Natural killer cell (primary cell): Measurements from ENCODE around the gene HOOK1. TPM values are rescaled to one million over a fixed set of nuclear protein-coding genes. Genes with fewer than 3 reads are reported as not detected.
"Not testable (repeated sequence)": the region's sequence is repeated elsewhere in the genome, so short reads cannot be mapped to it uniquely, and the experiment has no call there.

Source experiments
- ATAC-seq, 3 donors: fragments of 150-1000 bp in 2 of 3; fragments of 200-7000 bp in 1 of 3; cut with Tn5 transposase; 1 replicate in 1 of 3; 2 replicates in 2 of 3; pipeline ENCODE4 v1.10.0; 2021; ENCODE audit warnings: mild to moderate bottlenecking in 2 of 3, moderate library complexity in 2 of 3
- DNase-seq, 2 donors: peaks; one replicate each; pipeline versions ENCODE4 v3.0.0 to v3.0.0-alpha.2; 2013 to 2021; ENCODE audit warnings: mixed read lengths in 1 of 2
- H3K27ac ChIP-seq: one replicate; pipeline ENCODE4 v1.5.1; 2013; ENCODE audit warnings: mild to moderate bottlenecking, low read length
- H3K27me3 ChIP-seq: one replicate; pipeline ENCODE4 v1.6.1; 2013; ENCODE audit warnings: low read length; ENCODE audit not compliant: control insufficient read depth, insufficient read depth
- H3K36me3 ChIP-seq: one replicate; pipeline ENCODE4 v1.6.1; 2013; ENCODE audit warnings: low read length; ENCODE audit not compliant: control insufficient read depth, insufficient read depth
- H3K4me1 ChIP-seq: one replicate; pipeline ENCODE4 v1.6.1; 2013; ENCODE audit warnings: low read length; ENCODE audit not compliant: control insufficient read depth, insufficient read depth
- H3K4me3 ChIP-seq: one replicate; pipeline ENCODE4 v1.5.1; 2013; ENCODE audit warnings: low read length
- H3K9me3 ChIP-seq: one replicate; pipeline ENCODE4 v1.6.1; 2013; ENCODE audit warnings: low read length; ENCODE audit not compliant: control insufficient read depth, insufficient read depth
- H3K27ac Mint-ChIP-seq, 2 donors: one replicate each; pipeline ENCODE4 v1.8.0; 2022; ENCODE audit warnings: mild to moderate bottlenecking in 2 of 2, mixed read lengths in 2 of 2, moderate library complexity in 1 of 2
- H3K27me3 Mint-ChIP-seq, 2 donors: one replicate each; pipeline ENCODE4 v1.8.0; 2022; ENCODE audit warnings: low read depth in 2 of 2, mixed read lengths in 2 of 2
- H3K36me3 Mint-ChIP-seq: one replicate; pipeline ENCODE4 v1.8.0; 2022; ENCODE audit warnings: mixed read lengths
- H3K4me1 Mint-ChIP-seq, 2 donors: one replicate each; pipeline ENCODE4 v1.8.0; 2022; ENCODE audit warnings: mixed read lengths in 2 of 2
- H3K4me3 Mint-ChIP-seq: one replicate; pipeline ENCODE4 v1.8.0; 2022; ENCODE audit warnings: mild to moderate bottlenecking, moderate library complexity, mixed read lengths
- H3K9me3 Mint-ChIP-seq, 2 donors: one replicate each; pipeline ENCODE4 v1.8.0; 2022; ENCODE audit warnings: mixed read lengths in 2 of 2
- CTCF ChIP-seq: fragments of 200-600 bp; IDR thresholded peaks from one replicate; pipeline ENCODE4 v1.8.0; 2022; ENCODE audit warnings: antibody characterized with exemption
- WGBS: methylation state at CpG from one replicate; pipeline ENCODE4 v1.1.7; 2013; ENCODE audit warnings: missing lambda C conversion rate; ENCODE audit not compliant: insufficient coverage; 5-methylcytosine and 5-hydroxymethylcytosine counted together
- intact Hi-C: fragments of 100-400 bp; cut with micrococcal nuclease; formaldehyde crosslinking; loops from one replicate; pipeline ENCODE4 v1.14.2; 2022
- total RNA-seq, 4 donors: library from RNA; stranded (reverse); fragments of 120-200 nt in 1 of 4; gene quantifications; one replicate each; pipeline versions ENCODE4 v1.2.3 to v1.2.4, GENCODE V29; 2013 to 2022

The HOOK1 gene
- total RNA-seq, 3 donors from 2014 or later (not counting 1 experiment from before 2014, with no cell fraction given), result 2.6 to 3.9 (median 2.7) TPM

GRCh38 chr1:59845091-59845490 is 30.3 kb downstream of the HOOK1 start:
- Histone ChIP-seq H3K36me3 (no peaks in the 10 kb centered on the region), H3K9me3 (no peaks in the 10 kb centered on the region), H3K27me3 (no peaks in the 10 kb centered on the region), H3K27ac (no peak overlapping the region), H3K4me1 (no peaks in the 10 kb centered on the region), H3K4me3 (no peak overlapping the region)
- ATAC-seq (no peak), DNase-seq (no peak)
- no peaks in the 10 kb centered on the region for H3K27me3 Mint-ChIP-seq
- H3K36me3 Mint-ChIP-seq, result no peaks in the 10 kb centered on the region
- intact Hi-C loops, result no loop called here
- H3K27ac Mint-ChIP-seq, result no peak overlapping the region
- 91% methylated on average over 2 of the region's 2 CpGs for WGBS
- H3K4me1 Mint-ChIP-seq, result no peaks in the 10 kb centered on the region
- no peak overlapping the region for H3K4me3 Mint-ChIP-seq
- TF ChIP-seq CTCF, result no peak
- no peaks in the 10 kb centered on the region for H3K9me3 Mint-ChIP-seq

- H3K27me3 Mint-ChIP-seq, result no peaks in the 10 kb centered on the region
- Histone ChIP-seq H3K27ac (no peak overlapping the region), H3K4me3 (no peak overlapping the region), H3K36me3 (no peaks in the 10 kb centered on the region), H3K9me3 (no peaks in the 10 kb centered on the region), H3K4me1 (no peaks in the 10 kb centered on the region), H3K27me3 (no peaks in the 10 kb centered on the region)
- no peaks in the 10 kb centered on the region for H3K36me3 Mint-ChIP-seq
- ATAC-seq (no peak), DNase-seq (no peak)
- H3K9me3 Mint-ChIP-seq, result no peaks in the 10 kb centered on the region
- H3K4me1 Mint-ChIP-seq, result no peaks in the 10 kb centered on the region
- H3K4me3 Mint-ChIP-seq, result no peak overlapping the region
- intact Hi-C loops, result no loop called here
- WGBS, result no CpG with 5 or more reads among the region's 3 CpGs
- no peak overlapping the region for H3K27ac Mint-ChIP-seq
- no peak for TF ChIP-seq CTCF
Measured at GRCh38 chr1:59846209-59846894, 31.6 kb downstream of the HOOK1 start.

- Mint-ChIP-seq H3K4me3 (no peak overlapping the region), H3K4me1 (no peaks in the 10 kb centered on the region), H3K27ac (no peak overlapping the region), H3K9me3 (no peaks in the 10 kb centered on the region), H3K36me3 (no peaks in the 10 kb centered on the region), H3K27me3 (no peaks in the 10 kb centered on the region)
- Histone ChIP-seq H3K27me3 (no peaks in the 10 kb centered on the region), H3K4me1 (no peaks in the 10 kb centered on the region), H3K4me3 (no peak overlapping the region), H3K9me3 (no peaks in the 10 kb centered on the region), H3K27ac (no peak overlapping the region), H3K36me3 (no peaks in the 10 kb centered on the region)
- TF ChIP-seq CTCF, result no peak
- DNase-seq (no peak), ATAC-seq (no peak)
- intact Hi-C loops, result no loop called here
- whole genome bisulfite sequencing, result 91% methylated on average over 2 of the region's 2 CpGs
Measured at GRCh38 chr1:59846895-59847282, 32.1 kb downstream of the HOOK1 start.

GRCh38 chr1:59852117-59852516 is 37.4 kb downstream of the HOOK1 start:
- no peak overlapping the region for H3K4me3 Mint-ChIP-seq
- H3K4me1 ChIP-seq, result no peaks in the 10 kb centered on the region
- intact Hi-C loops, result no loop called here
- H3K27me3 Mint-ChIP-seq, result no peaks in the 10 kb centered on the region
- WGBS, result 86% methylated on average over 1 of the region's 1 CpG
- no peak overlapping the region for H3K27ac ChIP-seq
- H3K27ac Mint-ChIP-seq, result no peak overlapping the region
- no peaks in the 10 kb centered on the region for H3K27me3 ChIP-seq
- peaks cover 3 to 6% of the 10 kb centered on the region in 2 donors for H3K9me3 Mint-ChIP-seq
- ATAC-seq (no peak), DNase-seq (no peak)
- H3K36me3 Mint-ChIP-seq, result no peaks in the 10 kb centered on the region
- H3K4me3 ChIP-seq, result no peak overlapping the region
- H3K9me3 ChIP-seq, result no peaks in the 10 kb centered on the region
- H3K36me3 ChIP-seq, result no peaks in the 10 kb centered on the region
- no peaks in the 10 kb centered on the region for H3K4me1 Mint-ChIP-seq
- TF ChIP-seq CTCF, result no peak

- H3K36me3 Mint-ChIP-seq, H3K4me1 ChIP-seq, ATAC-seq, H3K27me3 Mint-ChIP-seq, H3K4me3 ChIP-seq, H3K27me3 ChIP-seq, H3K36me3 ChIP-seq, H3K9me3 Mint-ChIP-seq, H3K27ac ChIP-seq, H3K4me3 Mint-ChIP-seq, intact Hi-C loops, H3K4me1 Mint-ChIP-seq, H3K9me3 ChIP-seq, H3K27ac Mint-ChIP-seq, DNase-seq: not testable (repeated sequence)
- WGBS, result 100% methylated on average over 1 of the region's 1 CpG
Measured at GRCh38 chr1:59855297-59855696, 40.5 kb downstream of the HOOK1 start.
